Uterine smooth muscle cell (primary cell): Measurements from ENCODE around the gene MSL2. TPM values are rescaled to one million over a fixed set of nuclear protein-coding genes. Genes with fewer than 3 reads are reported as not detected.

Source experiments
- total RNA-seq: library from RNA; depleted of rRNA; stranded (reverse); fragments of >200 nt; gene quantifications from 2 replicates; pipeline ENCODE4 v1.2.3, GENCODE V29; 2014

MSL2 gene, protein sequence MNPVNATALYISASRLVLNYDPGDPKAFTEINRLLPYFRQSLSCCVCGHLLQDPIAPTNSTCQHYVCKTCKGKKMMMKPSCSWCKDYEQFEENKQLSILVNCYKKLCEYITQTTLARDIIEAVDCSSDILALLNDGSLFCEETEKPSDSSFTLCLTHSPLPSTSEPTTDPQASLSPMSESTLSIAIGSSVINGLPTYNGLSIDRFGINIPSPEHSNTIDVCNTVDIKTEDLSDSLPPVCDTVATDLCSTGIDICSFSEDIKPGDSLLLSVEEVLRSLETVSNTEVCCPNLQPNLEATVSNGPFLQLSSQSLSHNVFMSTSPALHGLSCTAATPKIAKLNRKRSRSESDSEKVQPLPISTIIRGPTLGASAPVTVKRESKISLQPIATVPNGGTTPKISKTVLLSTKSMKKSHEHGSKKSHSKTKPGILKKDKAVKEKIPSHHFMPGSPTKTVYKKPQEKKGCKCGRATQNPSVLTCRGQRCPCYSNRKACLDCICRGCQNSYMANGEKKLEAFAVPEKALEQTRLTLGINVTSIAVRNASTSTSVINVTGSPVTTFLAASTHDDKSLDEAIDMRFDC
- 9.8 and 11.1 TPM in 2 replicates for total RNA-seq

DNA sequence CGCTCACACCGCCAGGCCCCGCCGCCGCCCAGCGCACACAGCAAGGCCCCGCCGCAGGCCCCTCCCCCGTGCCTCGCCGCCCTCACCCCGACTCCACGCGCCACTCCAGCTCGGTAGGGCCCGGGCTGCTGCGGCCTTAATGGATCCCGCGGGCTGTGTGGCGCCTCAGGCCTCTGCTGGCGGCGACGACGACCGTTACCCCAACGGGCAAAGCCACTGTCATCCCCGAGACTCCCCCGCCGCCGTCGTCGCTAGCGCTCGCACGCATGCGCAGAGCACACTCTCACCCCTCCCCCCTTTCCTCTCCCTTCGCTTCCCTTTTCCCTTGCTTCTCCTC is at the start of gene MSL2:
MSL2 (minus strand) TSS at position 272 of the 337 bp plus-strand sequence. CDS start 1,222 bp downstream, outside the sequence.

Other genes with a start within 250 kb of the MSL2 start
- gene PPP2R3A, start 230.6 kb downstream of the MSL2 start, total RNA-seq: 14.9 and 20.4 TPM in 2 replicates
- gene PCCB, start 54.0 kb upstream of the MSL2 start, total RNA-seq: 56.2 and 67.5 TPM in 2 replicates